Spleen (tissue), 13 donors: Measurements from ENCODE around the gene COL9A2. TPM values are rescaled to one million over a fixed set of nuclear protein-coding genes. Genes with fewer than 3 reads are reported as not detected.
A peak's percentile ranks its signal among the peaks of the same experiment; 100 is the strongest.

Experiments used
- DNase-seq: peaks from one replicate; pipeline ENCODE4 v3.0.0-alpha.2; 2020
- H3K27ac ChIP-seq, 8 donors: fragments of 200-600 bp; sonication (generic) in 7 of 8; 1 replicate in 4 of 8; 2 replicates in 4 of 8; pipeline versions ENCODE4 v1.5.0 to v1.8.0; 2016 to 2021; ENCODE audit warnings: inconsistent platforms in 4 of 8, mild to moderate bottlenecking in 4 of 8, moderate library complexity in 1 of 8
- H3K27me3 ChIP-seq, 7 donors: fragments of 200-600 bp; sonication (generic) in 6 of 7; replicated peaks in 1 of 7; 1 replicate in 4 of 7; 2 replicates in 3 of 7; pipeline versions ENCODE4 v1.5.0 to v1.8.0; 2016 to 2021; ENCODE audit warnings: inconsistent platforms in 3 of 7, mild to moderate bottlenecking in 1 of 7
- H3K36me3 ChIP-seq, 6 donors: fragments of 200-600 bp; sonication (generic) in 5 of 6; 1 replicate in 4 of 6; 2 replicates in 2 of 6; pipeline versions ENCODE4 v1.5.0 to v1.8.0; 2016 to 2021; ENCODE audit warnings: inconsistent platforms in 2 of 6
- H3K4me1 ChIP-seq, 6 donors: fragments of 200-600 bp; sonication (generic) in 5 of 6; 1 replicate in 3 of 6; 2 replicates in 3 of 6; pipeline versions ENCODE4 v1.5.0 to v1.8.0; 2016 to 2021; ENCODE audit warnings: inconsistent platforms in 3 of 6
- H3K4me3 ChIP-seq, 8 donors: fragments of 200-600 bp; sonication (generic) in 7 of 8; 1 replicate in 4 of 8; 2 replicates in 4 of 8; pipeline versions ENCODE4 v1.5.0 to v1.8.0; 2016 to 2021; ENCODE audit warnings: inconsistent platforms in 4 of 8, mild to moderate bottlenecking in 4 of 8, moderate library complexity in 2 of 8
- H3K9me3 ChIP-seq, 8 donors: fragments of 200-600 bp; sonication (generic) in 7 of 8; 1 replicate in 4 of 8; 2 replicates in 4 of 8; pipeline versions ENCODE4 v1.5.0 to v1.8.0; 2016 to 2021; ENCODE audit warnings: inconsistent platforms in 4 of 8
- CTCF ChIP-seq, 11 experiments: fragments of 200-600 bp in 7 of 11; fragments of 450-650 bp in 4 of 11; sonication (generic) in 4 of 11; IDR thresholded peaks in 8 of 11; conservative IDR thresholded peaks in 3 of 11; 1 replicate in 7 of 11; 2 replicates in 4 of 11; pipeline versions ENCODE4 v1.4.0 to v1.8.0; 2016 to 2021; ENCODE audit warnings: antibody characterized with exemption in 11 of 11, inconsistent platforms in 4 of 11, mild to moderate bottlenecking in 1 of 11
- POLR2A ChIP-seq, 3 donors: fragments of 450-650 bp; IDR thresholded peaks; one replicate each; pipeline ENCODE4 v1.5.1; 2017; ENCODE audit warnings: antibody characterized with exemption in 3 of 3, mild to moderate bottlenecking in 1 of 3
- POLR2AphosphoS5 ChIP-seq, 3 donors: sonication (generic); formaldehyde crosslinking; IDR thresholded peaks; one replicate each; pipeline ENCODE4 v1.5.1; 2017; ENCODE audit warnings: antibody characterized with exemption in 3 of 3
- WGBS, 5 donors: extraction: QIAGEN DNeasy Blood & Tissue Kit in 3 of 5; methylation state at CpG; one replicate each; pipeline versions ENCODE4 v1.1.5 to v1.1.7; 2013 to 2018; 5-methylcytosine and 5-hydroxymethylcytosine counted together
- intact Hi-C: fragments of 100-400 bp; cut with DNase I; formaldehyde crosslinking; loops from one replicate; pipeline ENCODE4 v1.15.0; 2023; ENCODE audit warnings: low total_unique reads
- long read RNA-seq, 2 donors: transcript quantifications; one replicate each; lab custom pipeline, GENCODE V29; 2026
- polyA plus RNA-seq, 3 donors: library from polyadenylated mRNA; stranded (reverse); fragments of 200-250 nt; gene quantifications; one replicate each; pipeline ENCODE4 v1.2.1, GENCODE V29; 2013
- total RNA-seq, 7 donors: library from RNA; depleted of rRNA in 3 of 7; stranded (reverse); fragments of >200 nt in 3 of 7; fragmentation: NEBNext Ultra II Directional in 4 of 7; extraction: Animal tissue kit (Norgen Biotek cat#: 25700) in 4 of 7; gene quantifications; one replicate each; pipeline versions ENCODE4 v1.1.0 to v1.2.1, GENCODE V29; 2016 to 2021
- donor health status: healthy with polysubstance abuse.
- donor health status: DM: no; HTN: no; CAD: no; lungs with moderate emphysema.
- donor health status: DM: no; HTN: no; CAD: no.
- donor health status: Bipolar disorder and iron deficiency.
- donor health status: healthy.
- donor health status: DM: no; HTN: no; CAD: no.
- donor health status: DM: yes; HTN: yes; CAD: no.

COL9A2 gene
- total RNA-seq, result 10 to 100 TPM in 2 of 7 donors, 1 to 10 TPM in 5; 3.1 to 16.0 (median 6.2) TPM
- polyA plus RNA-seq, result 10 to 100 TPM in 2 of 3 donors, 1 to 10 TPM in 1; 9.1 to 17.8 (median 10.1) TPM
- long read RNA-seq, donor 1, result 0 reads
- long read RNA-seq, donor 2, result 0 reads

- DNase-seq, result peak; percentile 93
- peak within 1 kb of the TSS in 4 of 8 donors; percentile 20 to 70 (median 66) for H3K27ac ChIP-seq
- WGBS, 5 donors, result 1 to 3% (median 2%) methylated on average over 21 to 84 of the region's 84 CpGs
- intact Hi-C loops, result no loop called here
- no peaks in the 10 kb centered on the region for H3K36me3 ChIP-seq
- TF ChIP-seq POLR2AphosphoS5 (IDR thresholded peaks at IDR 0.05) (peak; percentile 60 to 77 (median 70)), CTCF (IDR thresholded peaks at IDR 0.05 in 8 of 11, conservative IDR thresholded peaks at IDR 0.05 in 3 of 11) (peak in 3 of 11 experiments; percentile 17 to 26 (median 18)), POLR2A (IDR thresholded peaks at IDR 0.05) (no peak)
- H3K4me1 ChIP-seq, result peaks cover 29 to 60% (median 59%) of the 10 kb centered on the region in 6 donors
- peak within 1 kb of the TSS; percentile 39 to 82 (median 52) for H3K4me3 ChIP-seq
- H3K9me3 ChIP-seq, result no peaks in the 10 kb centered on the region
- H3K27me3 ChIP-seq, result peaks cover 0 to 45% (median 24%) of the 10 kb centered on the region in 7 donors
Observed at GRCh38 chr1:40316595-40317393, at the start of gene COL9A2. TSS of gene COL9A2 (minus strand) at chr1:40317286. CDS start at chr1:40317197, 89 bp downstream.

GRCh38 chr1:40363721-40364120, 46.6 kb upstream of the COL9A2 start:
- Histone ChIP-seq H3K27me3 (no peaks in the 10 kb centered on the region), H3K4me1 (peaks cover 0 to 31% (median 12%) of the 10 kb centered on the region in 6 donors), H3K27ac (peak overlapping the region in 1 of 8 donors; percentile 10), H3K4me3 (no peak overlapping the region), H3K36me3 (peaks cover 0 to 7% (median 0%) of the 10 kb centered on the region in 6 donors), H3K9me3 (peaks cover 0 to 11% (median 3%) of the 10 kb centered on the region in 8 donors)
- DNase-seq, result no peak
- WGBS, 5 donors, result 42 to 58% (median 50%) methylated on average over 2 of the region's 2 CpGs
- peak in 6 of 11 experiments; percentile 7 to 30 (median 16) for TF ChIP-seq CTCF (IDR thresholded peaks at IDR 0.05 in 8 of 11, conservative IDR thresholded peaks at IDR 0.05 in 3 of 11)
- no peak for TF ChIP-seq POLR2A (IDR thresholded peaks at IDR 0.05)
- TF ChIP-seq POLR2AphosphoS5 (IDR thresholded peaks at IDR 0.05), result peak in 1 of 3 donors; percentile 24
- intact Hi-C loops, result no loop called here

- H3K27me3 ChIP-seq, result no peaks in the 10 kb centered on the region
- WGBS, 5 donors, result 42 to 71% (median 53%) methylated on average over 2 of the region's 2 CpGs
- no peak for DNase-seq
- no peak overlapping the region for H3K4me3 ChIP-seq
- peaks cover 0 to 14% (median 0%) of the 10 kb centered on the region in 6 donors for H3K36me3 ChIP-seq
- H3K4me1 ChIP-seq, result peaks cover 0 to 31% (median 12%) of the 10 kb centered on the region in 6 donors
- peak overlapping the region in 2 of 8 donors; percentile 3 to 24 for H3K27ac ChIP-seq
- H3K9me3 ChIP-seq, result peaks cover 0 to 21% (median 9%) of the 10 kb centered on the region in 8 donors
- TF ChIP-seq POLR2A (IDR thresholded peaks at IDR 0.05), result no peak
- no peak for TF ChIP-seq CTCF (IDR thresholded peaks at IDR 0.05 in 8 of 11, conservative IDR thresholded peaks at IDR 0.05 in 3 of 11)
- TF ChIP-seq POLR2AphosphoS5 (IDR thresholded peaks at IDR 0.05), result no peak
- intact Hi-C loops, result no loop called here
Observed at GRCh38 chr1:40362699-40363098, 45.6 kb upstream of the COL9A2 start.

GRCh38 chr1:40362199-40362598, 45.1 kb upstream of the COL9A2 start:
- TF ChIP-seq POLR2A (IDR thresholded peaks at IDR 0.05), result no peak
- no peak for TF ChIP-seq POLR2AphosphoS5 (IDR thresholded peaks at IDR 0.05)
- TF ChIP-seq CTCF (IDR thresholded peaks at IDR 0.05 in 8 of 11, conservative IDR thresholded peaks at IDR 0.05 in 3 of 11), result no peak
- peaks cover 0 to 25% (median 14%) of the 10 kb centered on the region in 8 donors for H3K9me3 ChIP-seq
- H3K4me1 ChIP-seq, result peaks cover 0 to 31% (median 12%) of the 10 kb centered on the region in 6 donors
- no peak for DNase-seq
- no peak overlapping the region for H3K4me3 ChIP-seq
- peaks cover 0 to 14% (median 0%) of the 10 kb centered on the region in 6 donors for H3K36me3 ChIP-seq
- intact Hi-C loops, result no loop called here
- WGBS, 5 donors, result 71 to 97% (median 85%) methylated on average over 2 of the region's 2 CpGs
- H3K27ac ChIP-seq, result peak overlapping the region in 2 of 8 donors; percentile 3 to 24
- no peaks in the 10 kb centered on the region for H3K27me3 ChIP-seq
